ENCODE measurements around the gene WNT2B.

GRCh38 chr1:112558634-112559033 is 49.9 kb downstream of the WNT2B start:
- TF ChIP-seq EZH2 (IDR thresholded peaks at IDR 0.05; ENCODE audit: low read length) (no peak), CTCF (optimal IDR thresholded peaks at IDR 0.05 in 1 of 3, IDR thresholded peaks at IDR 0.05 in 1 of 3, conservative IDR thresholded peaks at IDR 0.05 in 1 of 3; ENCODE audit: extremely low read depth in 1 of 3, insufficient read depth in 2 of 3, low read length in 3 of 3) (no peak)

Data from keratinocyte (primary cell).